ENCODE measurements around the gene SLC2A11. TPM values are rescaled to one million over a fixed set of nuclear protein-coding genes. Genes with fewer than 3 reads are reported as not detected.

SLC2A11 gene
- total RNA-seq, 1 donor = 7.9 TPM

DNA sequence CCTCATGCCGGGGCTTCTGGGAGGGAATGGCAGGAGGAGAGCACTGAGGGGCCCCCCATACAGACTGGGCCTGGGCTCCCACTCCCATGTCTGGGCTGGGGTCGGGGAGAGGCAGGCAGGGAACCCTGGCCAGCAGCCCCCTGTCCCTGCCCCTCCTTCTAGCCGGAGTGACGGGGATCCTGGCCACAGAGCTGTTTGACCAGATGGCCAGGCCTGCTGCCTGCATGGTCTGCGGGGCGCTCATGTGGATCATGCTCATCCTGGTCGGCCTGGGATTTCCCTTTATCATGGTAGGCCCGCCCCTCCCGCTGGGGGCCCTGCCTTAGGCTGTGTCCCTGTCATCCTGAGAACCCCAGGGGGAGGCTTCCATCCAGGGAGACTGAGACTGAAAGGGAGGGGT lies 26.5 kb downstream of the SLC2A11 start:
- Histone ChIP-seq H3K4me3 (ENCODE audit: low read length) (no peak overlapping the region), H3K4me1 (ENCODE audit: insufficient read depth, low read length) (no peaks in the 10 kb centered on the region), H3K9me3 (ENCODE audit: low read depth, low read length) (no peaks in the 10 kb centered on the region), H3K27me3 (ENCODE audit: insufficient read depth, low read length) (no peaks in the 10 kb centered on the region)

DNA sequence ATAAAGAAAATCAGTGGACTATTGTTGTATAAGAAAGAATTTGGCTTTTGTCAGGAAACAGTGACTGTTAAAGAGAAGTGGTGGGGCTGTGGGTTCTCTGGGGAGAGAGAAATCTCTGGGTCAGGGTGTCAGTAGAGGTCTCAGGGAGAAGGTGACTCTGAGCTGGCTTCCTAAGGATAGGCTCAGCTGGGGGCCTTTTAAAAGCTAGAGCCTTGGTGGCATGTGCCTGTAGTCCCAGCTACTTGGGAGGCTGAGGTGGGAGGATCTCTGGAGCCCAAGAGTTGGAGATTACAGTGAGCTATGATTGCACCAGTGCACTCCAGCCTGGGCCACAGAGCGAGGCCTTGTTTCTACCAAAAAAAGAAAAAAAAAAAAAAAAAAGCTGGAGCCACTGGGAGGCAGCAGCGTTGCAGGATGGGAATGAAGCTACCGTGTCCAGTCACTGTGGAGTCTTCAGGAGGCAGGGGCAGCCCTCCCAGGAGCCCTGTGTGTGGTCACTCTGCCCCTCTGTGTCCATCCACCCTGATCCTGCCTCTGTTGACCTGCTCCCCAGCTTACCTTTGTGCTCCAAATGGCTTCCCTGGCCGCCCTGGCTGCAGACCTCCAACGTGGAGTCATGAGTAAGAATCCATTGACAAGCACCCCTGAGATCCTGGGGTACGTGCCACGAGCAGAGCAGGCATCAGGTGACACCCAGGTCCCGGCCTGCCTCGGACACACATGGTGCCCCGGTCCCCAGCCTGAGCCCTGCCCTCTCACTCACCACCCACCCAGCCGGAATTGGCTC lies 31.1 kb downstream of the SLC2A11 start:
- peaks cover 7% of the 10 kb centered on the region for H3K4me1 ChIP-seq (ENCODE audit: insufficient read depth, low read length)
- no peak overlapping the region for H3K4me3 ChIP-seq (ENCODE audit: low read length)
- no peaks in the 10 kb centered on the region for H3K9me3 ChIP-seq (ENCODE audit: low read depth, low read length)
- no peaks in the 10 kb centered on the region for H3K27me3 ChIP-seq (ENCODE audit: insufficient read depth, low read length)

DNA sequence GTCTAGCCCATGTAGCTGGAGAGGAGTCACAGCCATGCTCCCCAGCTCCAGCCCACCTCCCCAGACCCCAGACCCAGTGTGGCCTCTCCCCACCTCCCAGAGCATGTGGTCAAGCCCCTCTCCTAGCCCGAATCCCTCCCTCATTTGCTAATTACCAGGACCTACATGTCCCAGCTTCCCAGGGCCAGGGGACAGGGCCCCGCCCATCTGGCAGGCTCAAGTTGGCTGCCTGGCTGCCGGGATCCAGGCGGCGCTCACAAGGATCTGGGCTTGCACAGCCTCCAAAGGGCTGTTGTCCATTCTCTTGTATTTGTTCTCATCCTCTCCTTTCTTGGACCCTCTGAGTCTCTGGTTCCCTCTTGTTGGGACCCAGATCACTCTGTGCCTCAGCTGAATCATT lies 31.9 kb downstream of the SLC2A11 start:
- peaks cover 9% of the 10 kb centered on the region for H3K4me1 ChIP-seq (ENCODE audit: insufficient read depth, low read length)
- no peak overlapping the region for H3K4me3 ChIP-seq (ENCODE audit: low read length)
- H3K9me3 ChIP-seq (ENCODE audit: low read depth, low read length) = no peaks in the 10 kb centered on the region
- no peaks in the 10 kb centered on the region for H3K27me3 ChIP-seq (ENCODE audit: insufficient read depth, low read length)

DNA sequence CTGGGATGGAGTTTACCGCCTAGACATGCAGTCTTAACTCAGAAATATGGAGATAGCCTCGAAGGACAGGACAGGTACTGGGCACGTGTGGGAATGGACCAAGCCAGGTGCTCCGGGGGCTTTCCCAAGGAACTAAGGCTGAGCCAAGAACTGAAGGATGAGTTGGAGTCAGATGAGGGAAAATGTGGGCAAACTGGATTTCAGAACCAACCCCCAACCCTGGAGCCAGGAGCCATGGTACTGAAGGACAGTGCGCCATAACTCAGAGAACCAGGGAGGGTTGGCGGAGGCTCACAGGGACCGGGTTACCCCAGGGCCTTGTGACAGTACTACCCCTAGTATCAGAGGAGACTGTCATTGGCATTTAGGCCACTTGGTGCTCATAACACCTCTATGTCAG lies 34.1 kb downstream of the SLC2A11 start:
- Histone ChIP-seq H3K4me1 (ENCODE audit: insufficient read depth, low read length) (peaks cover 24% of the 10 kb centered on the region), H3K4me3 (ENCODE audit: low read length) (no peak overlapping the region), H3K27me3 (ENCODE audit: insufficient read depth, low read length) (no peaks in the 10 kb centered on the region), H3K9me3 (ENCODE audit: low read depth, low read length) (no peaks in the 10 kb centered on the region)

DNA sequence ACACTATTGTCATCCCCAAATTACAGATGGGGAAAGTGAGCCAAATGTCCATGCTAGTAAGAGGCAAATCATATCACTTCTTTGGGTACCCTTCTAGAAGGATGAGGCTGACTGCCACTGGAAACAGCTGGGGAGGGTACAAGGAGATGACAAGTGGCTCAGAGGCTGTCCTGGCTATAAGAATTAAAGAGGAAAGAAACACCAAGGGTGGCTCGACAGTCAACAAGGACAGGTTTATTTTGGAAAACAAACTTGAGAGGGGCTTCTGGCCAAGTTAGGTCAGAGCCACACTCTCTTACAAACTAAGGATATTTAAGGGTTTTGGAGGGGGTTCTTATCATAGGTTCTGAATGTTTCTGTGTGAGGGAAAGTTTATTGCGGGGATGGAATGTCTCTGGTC lies 34.5 kb downstream of the SLC2A11 start:
- Histone ChIP-seq H3K4me1 (ENCODE audit: insufficient read depth, low read length) (peaks cover 24% of the 10 kb centered on the region), H3K4me3 (ENCODE audit: low read length) (no peak overlapping the region), H3K27me3 (ENCODE audit: insufficient read depth, low read length) (no peaks in the 10 kb centered on the region), H3K9me3 (ENCODE audit: low read depth, low read length) (no peaks in the 10 kb centered on the region)

DNA sequence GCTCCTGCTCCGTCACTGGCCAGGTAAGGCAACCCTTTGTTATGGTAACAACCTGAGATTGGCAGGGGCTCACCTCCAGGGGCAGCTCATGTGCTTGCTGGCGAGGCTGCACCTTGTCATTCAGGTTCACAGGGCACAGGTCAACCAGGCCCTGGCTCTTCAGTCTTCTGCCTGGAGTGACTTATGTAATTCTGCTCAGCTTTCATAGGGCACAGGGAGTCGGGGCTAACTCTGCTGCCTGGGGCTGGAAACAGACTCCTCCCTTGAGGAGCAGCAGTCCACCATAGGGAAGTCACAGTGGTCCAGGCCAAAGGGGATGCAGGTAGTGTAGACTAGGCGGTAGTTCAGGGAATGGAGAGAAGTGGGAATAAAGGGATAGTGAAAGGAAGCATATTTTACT lies 35.0 kb downstream of the SLC2A11 start:
- Histone ChIP-seq H3K4me1 (ENCODE audit: insufficient read depth, low read length) (peaks cover 24% of the 10 kb centered on the region), H3K9me3 (ENCODE audit: low read depth, low read length) (no peaks in the 10 kb centered on the region), H3K4me3 (ENCODE audit: low read length) (no peak overlapping the region), H3K27me3 (ENCODE audit: insufficient read depth, low read length) (no peaks in the 10 kb centered on the region)

DNA sequence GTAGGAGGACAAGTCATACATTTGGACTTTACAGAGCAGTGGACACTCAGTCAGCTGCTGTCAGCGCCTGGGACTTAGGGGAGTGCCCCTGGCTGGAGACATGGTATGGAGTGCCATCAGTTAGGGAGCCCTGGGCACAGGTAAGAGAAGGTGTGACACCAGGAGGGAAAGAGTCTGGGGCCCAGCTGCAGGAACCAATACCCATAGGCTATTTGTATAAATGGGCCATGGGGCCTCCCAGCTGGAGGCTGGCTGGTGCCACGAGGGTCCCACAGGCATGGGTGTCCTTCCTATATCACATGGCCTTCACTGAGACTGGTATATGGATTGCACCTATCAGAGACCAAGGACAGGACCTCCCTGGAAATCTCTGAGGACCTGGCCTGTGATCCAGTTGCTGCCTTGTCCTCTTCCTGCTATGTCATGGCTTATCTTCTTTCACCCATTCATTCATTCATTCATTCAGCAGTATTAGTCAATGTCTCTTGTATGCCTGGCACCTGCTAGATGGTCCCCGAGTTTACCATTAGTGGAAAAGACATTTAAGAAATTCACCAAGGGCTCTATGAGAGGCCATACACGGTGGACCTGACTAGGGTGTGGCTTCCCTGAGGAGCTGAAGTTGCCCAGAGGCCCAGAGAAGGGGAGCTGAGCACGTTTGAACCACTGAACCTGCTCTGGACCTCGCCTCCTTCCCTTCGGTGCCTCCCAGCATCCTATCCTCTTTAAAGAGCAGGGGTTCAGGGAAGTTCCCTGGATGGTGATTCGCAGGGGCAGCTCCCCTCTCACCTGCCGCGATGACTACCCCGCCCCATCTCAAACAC lies 35.7 kb downstream of the SLC2A11 start:
- Histone ChIP-seq H3K27me3 (ENCODE audit: insufficient read depth, low read length) (no peaks in the 10 kb centered on the region), H3K4me3 (ENCODE audit: low read length) (peak overlapping the region; percentile 63), H3K4me1 (ENCODE audit: insufficient read depth, low read length) (peaks cover 24% of the 10 kb centered on the region), H3K9me3 (ENCODE audit: low read depth, low read length) (no peaks in the 10 kb centered on the region)

DNA sequence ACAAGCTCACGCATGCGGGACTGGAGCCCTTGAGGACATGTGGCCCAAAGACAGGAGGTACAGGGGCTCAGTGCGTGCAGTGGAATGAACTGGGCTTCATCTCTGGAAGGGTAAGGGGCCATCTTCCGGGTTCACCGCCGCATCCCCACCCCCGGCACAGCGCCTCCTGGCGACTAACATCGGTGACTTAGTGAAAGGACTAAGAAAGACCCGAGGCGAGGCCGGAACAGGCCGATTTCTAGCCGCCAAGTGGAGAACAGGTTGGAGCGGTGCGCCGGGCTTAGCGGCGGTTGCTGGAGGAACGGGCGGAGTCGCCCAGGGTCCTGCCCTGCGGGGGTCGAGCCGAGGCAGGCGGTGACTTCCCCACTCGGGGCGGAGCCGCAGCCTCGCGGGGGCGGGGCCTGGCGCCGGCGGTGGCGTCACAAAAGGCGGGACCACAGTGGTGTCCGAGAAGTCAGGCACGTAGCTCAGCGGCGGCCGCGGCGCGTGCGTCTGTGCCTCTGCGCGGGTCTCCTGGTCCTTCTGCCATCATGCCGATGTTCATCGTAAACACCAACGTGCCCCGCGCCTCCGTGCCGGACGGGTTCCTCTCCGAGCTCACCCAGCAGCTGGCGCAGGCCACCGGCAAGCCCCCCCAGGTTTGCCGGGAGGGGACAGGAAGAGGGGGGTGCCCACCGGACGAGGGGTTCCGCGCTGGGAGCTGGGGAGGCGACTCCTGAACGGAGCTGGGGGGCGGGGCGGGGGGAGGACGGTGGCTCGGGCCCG lies 36.5 kb downstream of the SLC2A11 start, which contains the start of gene MIF:
TSS of gene MIF (plus strand) at position 439 of the 765 bp plus-strand sequence. CDS start at position 531, 92 bp downstream.
- Histone ChIP-seq H3K9me3 (ENCODE audit: low read depth, low read length) (no peaks in the 10 kb centered on the region), H3K27me3 (ENCODE audit: insufficient read depth, low read length) (no peaks in the 10 kb centered on the region), H3K4me1 (ENCODE audit: insufficient read depth, low read length) (peaks cover 24% of the 10 kb centered on the region), H3K4me3 (ENCODE audit: low read length) (peak within 1 kb of the TSS; percentile 63)

DNA sequence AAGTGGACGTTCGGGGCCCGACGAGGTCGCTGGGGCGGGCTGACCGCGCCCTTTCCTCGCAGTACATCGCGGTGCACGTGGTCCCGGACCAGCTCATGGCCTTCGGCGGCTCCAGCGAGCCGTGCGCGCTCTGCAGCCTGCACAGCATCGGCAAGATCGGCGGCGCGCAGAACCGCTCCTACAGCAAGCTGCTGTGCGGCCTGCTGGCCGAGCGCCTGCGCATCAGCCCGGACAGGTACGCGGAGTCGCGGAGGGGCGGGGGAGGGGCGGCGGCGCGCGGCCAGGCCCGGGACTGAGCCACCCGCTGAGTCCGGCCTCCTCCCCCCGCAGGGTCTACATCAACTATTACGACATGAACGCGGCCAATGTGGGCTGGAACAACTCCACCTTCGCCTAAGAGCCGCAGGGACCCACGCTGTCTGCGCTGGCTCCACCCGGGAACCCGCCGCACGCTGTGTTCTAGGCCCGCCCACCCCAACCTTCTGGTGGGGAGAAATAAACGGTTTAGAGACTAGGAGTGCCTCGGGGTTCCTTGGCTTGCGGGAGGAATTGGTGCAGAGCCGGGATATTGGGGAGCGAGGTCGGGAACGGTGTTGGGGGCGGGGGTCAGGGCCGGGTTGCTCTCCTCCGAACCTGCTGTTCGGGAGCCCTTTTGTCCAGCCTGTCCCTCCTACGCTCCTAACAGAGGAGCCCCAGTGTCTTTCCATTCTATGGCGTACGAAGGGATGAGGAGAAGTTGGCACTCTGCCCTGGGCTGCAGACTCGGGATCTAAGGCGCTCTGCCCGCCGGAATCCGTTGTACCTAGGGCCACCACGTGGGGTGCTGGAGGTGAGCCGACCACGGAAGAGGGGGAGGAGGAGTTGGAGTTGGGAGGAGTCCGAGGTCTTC lies 37.3 kb downstream of the SLC2A11 start:
- no peaks in the 10 kb centered on the region for H3K9me3 ChIP-seq (ENCODE audit: low read depth, low read length)
- peaks cover 24% of the 10 kb centered on the region for H3K4me1 ChIP-seq (ENCODE audit: insufficient read depth, low read length)
- no peaks in the 10 kb centered on the region for H3K27me3 ChIP-seq (ENCODE audit: insufficient read depth, low read length)
- H3K4me3 ChIP-seq (ENCODE audit: low read length) = peak overlapping the region; percentile 63

DNA sequence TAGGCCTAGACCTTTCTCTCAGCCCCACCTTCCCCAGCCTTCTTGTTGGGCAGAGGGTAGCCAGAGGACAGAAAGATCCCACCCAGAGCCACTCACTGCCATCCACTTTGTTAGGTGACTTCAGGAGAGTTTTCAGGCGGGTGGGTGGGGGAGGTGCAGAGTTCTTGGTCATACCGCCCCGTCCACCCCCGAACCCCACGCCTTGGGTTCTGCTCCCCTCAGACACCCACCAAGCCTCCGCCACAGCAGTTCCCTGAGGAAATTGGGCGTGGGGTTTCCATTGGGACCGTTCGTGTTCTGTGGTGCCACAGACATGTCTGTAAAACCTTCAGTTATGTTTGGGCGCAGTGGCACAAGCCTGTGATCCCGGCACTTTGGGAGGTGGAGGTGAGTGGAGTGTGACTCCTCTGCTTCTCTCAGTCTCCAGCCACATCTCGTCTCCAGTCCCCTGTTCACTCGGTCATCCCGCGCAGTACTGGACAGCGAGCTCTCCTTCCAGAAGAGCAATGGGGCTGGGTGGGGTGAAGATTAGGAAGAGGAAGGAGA lies 38.0 kb downstream of the SLC2A11 start:
- Histone ChIP-seq H3K4me1 (ENCODE audit: insufficient read depth, low read length) (peaks cover 24% of the 10 kb centered on the region), H3K9me3 (ENCODE audit: low read depth, low read length) (no peaks in the 10 kb centered on the region), H3K4me3 (ENCODE audit: low read length) (peak overlapping the region; percentile 63)

DNA sequence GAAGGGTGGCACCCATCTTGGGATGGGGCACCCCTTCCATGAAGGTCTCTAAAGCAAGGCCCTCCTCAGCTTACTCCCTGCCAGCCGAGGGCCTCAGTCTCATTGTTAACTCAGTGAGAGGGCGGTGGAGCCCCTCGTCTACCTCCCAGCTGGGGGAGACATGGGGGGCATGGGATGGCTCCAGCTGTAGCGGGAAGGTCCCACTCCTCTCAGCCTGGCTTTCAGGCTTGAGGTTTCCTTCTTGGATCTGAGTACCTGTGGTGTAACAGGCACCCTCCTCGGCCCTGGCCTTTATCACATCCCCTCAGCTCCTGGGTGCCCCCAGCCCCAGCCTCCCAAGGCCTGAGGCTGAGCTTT lies 38.5 kb downstream of the SLC2A11 start:
- no peak overlapping the region for H3K4me3 ChIP-seq (ENCODE audit: low read length)
- peaks cover 24% of the 10 kb centered on the region for H3K4me1 ChIP-seq (ENCODE audit: insufficient read depth, low read length)
- no peaks in the 10 kb centered on the region for H3K27me3 ChIP-seq (ENCODE audit: insufficient read depth, low read length)
- H3K9me3 ChIP-seq (ENCODE audit: low read depth, low read length) = no peaks in the 10 kb centered on the region

More for the DNA sequence above, 38.0 kb downstream of the SLC2A11 start:
- no peaks in the 10 kb centered on the region for H3K27me3 ChIP-seq (ENCODE audit: insufficient read depth, low read length)

DNA sequence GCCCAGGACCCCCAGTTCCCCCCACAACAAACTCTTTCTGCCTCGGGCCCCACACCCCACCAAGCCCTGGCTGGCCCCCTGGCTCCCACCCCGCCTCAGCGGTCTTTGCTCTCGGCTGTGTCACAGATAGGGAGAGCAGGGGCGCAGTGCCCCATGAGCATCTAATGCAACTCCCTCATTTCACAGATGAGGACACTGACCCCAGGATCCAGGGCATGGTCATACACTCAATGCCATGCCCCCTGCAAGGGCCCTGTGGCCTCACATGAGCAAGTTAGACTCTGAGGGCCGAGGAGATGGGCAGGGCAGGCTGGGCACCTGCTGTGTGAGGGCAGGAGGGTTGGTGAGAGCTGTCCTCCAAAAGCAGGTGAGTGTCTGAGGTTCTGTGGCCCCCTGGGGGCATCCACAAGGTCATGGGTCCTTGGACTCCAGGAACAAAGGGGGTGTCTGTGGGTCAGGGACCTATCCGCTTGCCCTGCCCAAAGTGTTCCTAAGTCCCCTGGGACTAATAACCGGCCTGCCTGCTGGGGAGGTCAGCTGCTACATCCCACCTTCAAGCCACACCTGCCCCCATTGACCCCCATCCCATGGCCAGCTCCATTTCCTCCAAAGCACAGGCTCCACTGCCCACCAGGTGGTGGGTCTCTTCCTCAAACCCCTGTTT lies 39.0 kb downstream of the SLC2A11 start:
- H3K4me1 ChIP-seq (ENCODE audit: insufficient read depth, low read length) = peaks cover 24% of the 10 kb centered on the region
- H3K4me3 ChIP-seq (ENCODE audit: low read length) = no peak overlapping the region
- no peaks in the 10 kb centered on the region for H3K9me3 ChIP-seq (ENCODE audit: low read depth, low read length)
- H3K27me3 ChIP-seq (ENCODE audit: insufficient read depth, low read length) = no peaks in the 10 kb centered on the region

DNA sequence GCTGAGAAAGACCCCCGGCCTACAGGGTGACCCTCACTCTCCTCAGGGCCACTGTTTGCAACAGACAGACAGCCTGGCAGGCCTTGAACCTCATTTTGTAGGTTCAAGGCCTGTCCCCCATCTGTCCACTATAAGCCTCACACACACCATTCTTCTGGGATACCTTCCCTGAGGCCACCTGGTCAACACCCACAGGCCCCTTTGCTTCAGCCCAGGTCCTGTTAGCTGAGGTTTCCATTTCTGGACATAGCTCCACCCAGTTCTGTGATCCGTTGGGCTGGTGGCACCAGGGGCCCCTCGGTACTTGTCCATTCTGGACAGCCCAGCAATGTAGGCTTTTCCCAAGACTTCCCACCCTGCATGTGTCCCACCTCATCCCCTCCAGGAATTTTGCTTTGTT lies 39.6 kb downstream of the SLC2A11 start:
- H3K4me3 ChIP-seq (ENCODE audit: low read length) = no peak overlapping the region
- H3K4me1 ChIP-seq (ENCODE audit: insufficient read depth, low read length) = peaks cover 24% of the 10 kb centered on the region
- H3K27me3 ChIP-seq (ENCODE audit: insufficient read depth, low read length) = no peaks in the 10 kb centered on the region
- no peaks in the 10 kb centered on the region for H3K9me3 ChIP-seq (ENCODE audit: low read depth, low read length)
